HG03354 (cell line): ENCODE measurements around the gene PSORS1C2.

Experiments used
- ATAC-seq: cut with Tn5 transposase; IDR thresholded peaks from one replicate; pipeline ENCODE4 v1.9.1; 2021; ENCODE audit warnings: mild to moderate bottlenecking; ENCODE audit not compliant: unreplicated experiment, poor library complexity, severe bottlenecking

Gene PSORS1C2

GRCh38 chr6:31118178-31118577 lies 20.7 kb downstream of the PSORS1C2 start:
- no peak for ATAC-seq

GRCh38 chr6:31116661-31117385 lies 22.0 kb downstream of the PSORS1C2 start:
- no peak for ATAC-seq

GRCh38 chr6:31115941-31116560 lies 22.8 kb downstream of the PSORS1C2 start:
- ATAC-seq, result no peak

GRCh38 chr6:31114970-31115849 lies 23.7 kb downstream of the PSORS1C2 start:
- ATAC-seq, result no peak

- no peak for ATAC-seq
Observed at GRCh38 chr6:31114541-31114878, 24.4 kb downstream of the PSORS1C2 start, which contains the start of gene PSORS1C1. TSS of gene PSORS1C1 (plus strand) at chr6:31114800. CDS start at chr6:31129633, 14,833 bp downstream.

- ATAC-seq, result no peak
Observed at GRCh38 chr6:31113861-31114540, 24.9 kb downstream of the PSORS1C2 start.

GRCh38 chr6:31112478-31112877 lies 26.4 kb downstream of the PSORS1C2 start, which contains the start of gene C6orf15:
TSS of gene C6orf15 (minus strand) at chr6:31112575. CDS start at chr6:31112555, 20 bp downstream.
- no peak for ATAC-seq

GRCh38 chr6:31111712-31112111 lies 27.2 kb downstream of the PSORS1C2 start:
- no peak for ATAC-seq

GRCh38 chr6:31110825-31111582 lies 27.9 kb downstream of the PSORS1C2 start:
- ATAC-seq, result no peak

GRCh38 chr6:31107052-31107451 lies 31.8 kb downstream of the PSORS1C2 start:
- ATAC-seq, result no peak

GRCh38 chr6:31103136-31103535 lies 35.7 kb downstream of the PSORS1C2 start:
- ATAC-seq, result no peak

GRCh38 chr6:31098449-31098938 lies 40.4 kb downstream of the PSORS1C2 start:
- ATAC-seq, result no peak

- ATAC-seq, result no peak
Observed at GRCh38 chr6:31096656-31097055, 42.2 kb downstream of the PSORS1C2 start.

- ATAC-seq, result no peak
Observed at GRCh38 chr6:31096215-31096614, 42.7 kb downstream of the PSORS1C2 start.

GRCh38 chr6:31094389-31094881 lies 44.4 kb downstream of the PSORS1C2 start:
- ATAC-seq, result no peak

GRCh38 chr6:31092769-31093505 lies 45.9 kb downstream of the PSORS1C2 start:
- ATAC-seq, result no peak

GRCh38 chr6:31092238-31092637 lies 46.6 kb downstream of the PSORS1C2 start:
- no peak for ATAC-seq

GRCh38 chr6:31091680-31092079 lies 47.2 kb downstream of the PSORS1C2 start:
- no peak for ATAC-seq
